Hematopoietic multipotent progenitor cell treated with erythropoietin and hydrocortisone succinate and interleukin-3 and kit ligand, for 8 days (in vitro differentiated cells): ENCODE measurements around the gene ADAM10.
A peak's percentile ranks its signal among the peaks of the same experiment; 100 is the strongest.

Experiments
- DNase-seq: peaks from one replicate; pipeline ENCODE4 v3.0.0-alpha.2; 2015

The ADAM10 gene

GRCh38 chr15:58707397-58707796 lies 42.1 kb downstream of the ADAM10 start:
- DNase-seq = no peak

- DNase-seq = no peak
Measured at GRCh38 chr15:58705105-58705504, 44.4 kb downstream of the ADAM10 start.

- no peak for DNase-seq
Measured at GRCh38 chr15:58704155-58704865, 45.2 kb downstream of the ADAM10 start.

- no peak for DNase-seq
Measured at GRCh38 chr15:58703610-58704009, 45.9 kb downstream of the ADAM10 start.

GRCh38 chr15:58702233-58702632 lies 47.3 kb downstream of the ADAM10 start:
- no peak for DNase-seq

- DNase-seq = no peak
Measured at GRCh38 chr15:58701376-58701775, 48.1 kb downstream of the ADAM10 start.

- no peak for DNase-seq
Measured at GRCh38 chr15:58699769-58700168, 49.7 kb downstream of the ADAM10 start.

- DNase-seq = no peak
Measured at GRCh38 chr15:58698887-58699641, 50.4 kb downstream of the ADAM10 start.

- no peak for DNase-seq
Measured at GRCh38 chr15:58697220-58697619, 52.3 kb downstream of the ADAM10 start.

GRCh38 chr15:58696738-58697137 lies 52.8 kb downstream of the ADAM10 start:
- DNase-seq = no peak

- no peak for DNase-seq
Measured at GRCh38 chr15:58694641-58695398, 54.7 kb downstream of the ADAM10 start.

GRCh38 chr15:58690703-58691102 lies 58.8 kb downstream of the ADAM10 start:
- DNase-seq = no peak

- no peak for DNase-seq
Measured at GRCh38 chr15:58689646-58690045, 59.9 kb downstream of the ADAM10 start.

- DNase-seq = no peak
Measured at GRCh38 chr15:58686286-58686685, 63.2 kb downstream of the ADAM10 start.

GRCh38 chr15:58684751-58685150 lies 64.8 kb downstream of the ADAM10 start:
- no peak for DNase-seq

- no peak for DNase-seq
Measured at GRCh38 chr15:58684036-58684710, 65.3 kb downstream of the ADAM10 start.

GRCh38 chr15:58682234-58682633 lies 67.3 kb downstream of the ADAM10 start:
- no peak for DNase-seq

GRCh38 chr15:58678683-58679082 lies 70.8 kb downstream of the ADAM10 start:
- no peak for DNase-seq

GRCh38 chr15:58677426-58677825 lies 72.1 kb downstream of the ADAM10 start:
- DNase-seq = no peak

GRCh38 chr15:58676766-58677165 lies 72.7 kb downstream of the ADAM10 start:
- no peak for DNase-seq

GRCh38 chr15:58671186-58671585 lies 78.3 kb downstream of the ADAM10 start:
- no peak for DNase-seq

- DNase-seq = peak; percentile 76
Measured at GRCh38 chr15:58669108-58669507, 80.4 kb downstream of the ADAM10 start.

- no peak for DNase-seq
Measured at GRCh38 chr15:58666957-58667356, 82.5 kb downstream of the ADAM10 start.
